GM12892 (cell line): ENCODE results near the gene PRR23E.

Experiments
- POLR2AphosphoS5 ChIP-seq: IDR thresholded peaks from 2 replicates; pipeline ENCODE4 v1.6.1; 2011; ENCODE audit warnings: low read depth, low read length, control low read depth
- TAF1 ChIP-seq: IDR thresholded peaks from 2 replicates; pipeline ENCODE4 v1.6.1; 2011; ENCODE audit warnings: low read depth, mild to moderate bottlenecking, control low read depth, low read length, borderline replicate concordance

GRCh38 chr3:127166501-127167065 lies 26.3 kb upstream of the PRR23E start:
- TF ChIP-seq POLR2AphosphoS5 (no peak), TAF1 (no peak)
